Thoracic aorta (tissue), 2 donors: ENCODE measurements around the gene NPR2. TPM values are rescaled to one million over a fixed set of nuclear protein-coding genes. Genes with fewer than 3 reads are reported as not detected.

ENCODE experiments used
- ATAC-seq: fragments of 150-250 bp; one replicate; pipeline ENCODE4 v1.8.0; 2017; ENCODE audit warnings: low read depth; ENCODE audit not compliant: insufficient number of reproducible peaks, low FRiP score
- DNase-seq: peaks from one replicate; pipeline ENCODE4 v3.0.0-alpha.2; 2020; ENCODE audit warnings: low spot score
- H3K27ac ChIP-seq, 2 donors: fragments of 200-600 bp; sonication (generic); 1 replicate in 1 of 2; 2 replicates in 1 of 2; pipeline ENCODE4 v1.5.1; 2016; ENCODE audit warnings: mild to moderate bottlenecking in 2 of 2, moderate library complexity in 2 of 2
- H3K27me3 ChIP-seq: fragments of 200-600 bp; sonication (generic); replicated peaks from 2 replicates; pipeline ENCODE4 v1.6.0; 2016; ENCODE audit warnings: mild to moderate bottlenecking; ENCODE audit not compliant: insufficient read depth
- H3K36me3 ChIP-seq: fragments of 200-600 bp; sonication (generic); one replicate; pipeline ENCODE4 v1.5.1; 2016
- H3K4me1 ChIP-seq, 2 donors: fragments of 200-600 bp; sonication (generic); 1 replicate in 1 of 2; 2 replicates in 1 of 2; pipeline versions ENCODE4 v1.5.1 to v1.6.0; 2016; ENCODE audit warnings: low read depth in 2 of 2, mild to moderate bottlenecking in 1 of 2; ENCODE audit not compliant: control insufficient read depth in 1 of 2
- H3K4me3 ChIP-seq: fragments of 200-600 bp; sonication (generic); 2 replicates; pipeline ENCODE4 v1.5.1; 2016; ENCODE audit warnings: mild to moderate bottlenecking
- H3K9me3 ChIP-seq: fragments of 200-600 bp; sonication (generic); 2 replicates; pipeline ENCODE4 v1.5.1; 2016
- CTCF ChIP-seq: fragments of 200-600 bp; sonication (generic); IDR thresholded peaks from one replicate; pipeline ENCODE4 v1.5.1; 2019; ENCODE audit warnings: antibody characterized with exemption
- total RNA-seq, 2 donors: library from RNA; depleted of rRNA; stranded (reverse); fragments of >200 nt; gene quantifications; one replicate each; pipeline versions ENCODE4 v1.1.0 to v1.2.3, GENCODE V29; 2016

The NPR2 gene
- total RNA-seq, 2 donors from 2014 or later: 30.8 to 38.2 TPM

- ATAC-seq: no peak
- no peaks in the 10 kb centered on the region for H3K27me3 ChIP-seq
- no peak for DNase-seq
- H3K4me1 ChIP-seq: no peaks in the 10 kb centered on the region
- H3K36me3 ChIP-seq: no peaks in the 10 kb centered on the region
- no peak for TF ChIP-seq CTCF
- H3K4me3 ChIP-seq: no peak overlapping the region
- no peaks in the 10 kb centered on the region for H3K9me3 ChIP-seq
- H3K27ac ChIP-seq: no peak overlapping the region
Observed at GRCh38 chr9:35781066-35781465, 10.3 kb upstream of the NPR2 start.

GRCh38 chr9:35783418-35783817, 8.0 kb upstream of the NPR2 start:
- Histone ChIP-seq H3K27me3 (no peaks in the 10 kb centered on the region), H3K27ac (no peak overlapping the region), H3K9me3 (no peaks in the 10 kb centered on the region), H3K4me1 (no peaks in the 10 kb centered on the region), H3K36me3 (no peaks in the 10 kb centered on the region), H3K4me3 (no peak overlapping the region)
- DNase-seq (no peak), ATAC-seq (no peak)
- TF ChIP-seq CTCF: no peak

GRCh38 chr9:35789541-35789940, 1.9 kb upstream of the NPR2 start:
- no peak for TF ChIP-seq CTCF
- peaks cover 15 to 33% of the 10 kb centered on the region in 2 donors for H3K4me1 ChIP-seq
- H3K27ac ChIP-seq: no peak overlapping the region
- DNase-seq: no peak
- no peaks in the 10 kb centered on the region for H3K27me3 ChIP-seq
- no peak for ATAC-seq
- no peaks in the 10 kb centered on the region for H3K36me3 ChIP-seq
- H3K9me3 ChIP-seq: no peaks in the 10 kb centered on the region
- no peak overlapping the region for H3K4me3 ChIP-seq

- Histone ChIP-seq H3K27me3 (no peaks in the 10 kb centered on the region), H3K9me3 (no peaks in the 10 kb centered on the region), H3K27ac (no peak overlapping the region), H3K4me3 (no peak overlapping the region), H3K4me1 (peaks cover 17 to 38% of the 10 kb centered on the region in 2 donors), H3K36me3 (no peaks in the 10 kb centered on the region)
- no peak for TF ChIP-seq CTCF
- ATAC-seq: no peak
- no peak for DNase-seq
Observed at GRCh38 chr9:35790025-35790384, 1.4 kb upstream of the NPR2 start.

GRCh38 chr9:35790385-35791296, 750 bp upstream of the NPR2 start:
- peak; percentile 36 for DNase-seq
- peaks cover 19 to 44% of the 10 kb centered on the region in 2 donors for H3K4me1 ChIP-seq
- peak overlapping the region; percentile 69 to 80 for H3K27ac ChIP-seq
- no peaks in the 10 kb centered on the region for H3K9me3 ChIP-seq
- ATAC-seq: peak; percentile 63
- TF ChIP-seq CTCF: peak; percentile 84
- H3K4me3 ChIP-seq: peak overlapping the region; percentile 77
- H3K36me3 ChIP-seq: no peaks in the 10 kb centered on the region
- no peaks in the 10 kb centered on the region for H3K27me3 ChIP-seq
